H9 (cell line): ENCODE measurements around the gene TMEM163. TPM values are rescaled to one million over a fixed set of nuclear protein-coding genes. Genes with fewer than 3 reads are reported as not detected.

Experiments used
- DNase-seq: peaks from one replicate; pipeline ENCODE4 v3.0.0-alpha.2; 2017
- H2AFZ ChIP-seq: one replicate; pipeline ENCODE4 v1.6.1; 2013; ENCODE audit warnings: mild to moderate bottlenecking, low read length, control low read depth, moderate library complexity
- H2AK5ac ChIP-seq: 2 replicates; pipeline ENCODE4 v1.6.1; 2013; ENCODE audit warnings: low read length, control low read depth, mixed read lengths; ENCODE audit not compliant: insufficient read length
- H2BK120ac ChIP-seq: one replicate; pipeline ENCODE4 v1.6.1; 2013; ENCODE audit warnings: low read depth, mild to moderate bottlenecking, low read length, control low read depth, inconsistent platforms; ENCODE audit not compliant: poor library complexity, severe bottlenecking
- H2BK12ac ChIP-seq: 2 replicates; pipeline ENCODE4 v1.6.1; 2013; ENCODE audit warnings: low read length, control low read depth, mixed read lengths, low read depth; ENCODE audit not compliant: insufficient read length
- H2BK15ac ChIP-seq: 2 replicates; pipeline ENCODE4 v1.6.1; 2013; ENCODE audit warnings: low read depth, low read length, control low read depth
- H2BK20ac ChIP-seq: one replicate; pipeline ENCODE4 v1.6.1; 2013; ENCODE audit warnings: low read depth, mild to moderate bottlenecking, low read length, control low read depth, inconsistent platforms; ENCODE audit not compliant: poor library complexity, severe bottlenecking
- H2BK5ac ChIP-seq: 2 replicates; pipeline ENCODE4 v1.6.1; 2013; ENCODE audit warnings: low read length, control low read depth, mixed read lengths; ENCODE audit not compliant: insufficient read length
- H3K14ac ChIP-seq: 2 replicates; pipeline ENCODE4 v1.6.1; 2013; ENCODE audit warnings: low read length, control low read depth; ENCODE audit not compliant: insufficient read depth
- H3K18ac ChIP-seq: 2 replicates; pipeline ENCODE4 v1.6.1; 2013; ENCODE audit warnings: low read depth, mild to moderate bottlenecking, mixed read lengths, low read length, control low read depth; ENCODE audit not compliant: insufficient read length
- H3K23ac ChIP-seq: 2 replicates; pipeline ENCODE4 v1.6.1; 2013; ENCODE audit warnings: low read length, control low read depth, mixed read lengths, low read depth; ENCODE audit not compliant: insufficient read length
- H3K23me2 ChIP-seq: 2 replicates; pipeline ENCODE4 v1.6.1; 2013; ENCODE audit warnings: low read depth, mild to moderate bottlenecking, mixed read lengths, low read length, control low read depth; ENCODE audit not compliant: insufficient read length, poor library complexity, severe bottlenecking
- H3K27ac ChIP-seq: 2 replicates; pipeline ENCODE4 v1.5.1; 2013; ENCODE audit warnings: low read length, control low read depth, mixed read lengths, low read depth; ENCODE audit not compliant: insufficient read length
- H3K27me3 ChIP-seq: 2 replicates; pipeline ENCODE4 v1.6.1; 2013; ENCODE audit warnings: low read length, control low read depth, inconsistent platforms; ENCODE audit not compliant: insufficient read depth
- H3K4ac ChIP-seq: 2 replicates; pipeline ENCODE4 v1.6.1; 2013; ENCODE audit warnings: low read depth, mild to moderate bottlenecking, control low read depth, inconsistent platforms, low read length, moderate library complexity
- H3K4me1 ChIP-seq: 2 replicates; pipeline ENCODE4 v1.6.1; 2013; ENCODE audit warnings: low read length, control low read depth, inconsistent platforms; ENCODE audit not compliant: insufficient read depth
- H3K4me2 ChIP-seq: 2 replicates; pipeline ENCODE4 v1.6.1; 2013; ENCODE audit warnings: low read length, control low read depth, mixed read lengths; ENCODE audit not compliant: insufficient read length, insufficient read depth
- H3K56ac ChIP-seq: 2 replicates; pipeline ENCODE4 v1.6.1; 2013; ENCODE audit warnings: low read depth, mild to moderate bottlenecking, mixed read lengths, low read length, control low read depth; ENCODE audit not compliant: insufficient read length
- H3K79me1 ChIP-seq: 2 replicates; pipeline ENCODE4 v1.6.1; 2013; ENCODE audit warnings: low read depth, mild to moderate bottlenecking, moderate library complexity, low read length, control low read depth, inconsistent platforms; ENCODE audit not compliant: insufficient read depth, poor library complexity, severe bottlenecking
- H3K79me2 ChIP-seq: 2 replicates; pipeline ENCODE4 v1.6.1; 2013; ENCODE audit warnings: low read length, control low read depth, inconsistent platforms; ENCODE audit not compliant: insufficient read depth
- H3K9ac ChIP-seq: 2 replicates; pipeline ENCODE4 v1.6.1; 2013; ENCODE audit warnings: low read length, control low read depth, mixed read lengths; ENCODE audit not compliant: insufficient read length; ENCODE audit errors: extremely low read depth
- H3K9me3 ChIP-seq: one replicate; pipeline ENCODE4 v1.6.1; 2013; ENCODE audit warnings: low read depth, low read length, inconsistent platforms; ENCODE audit not compliant: control insufficient read depth
- H3T11ph ChIP-seq: one replicate; pipeline ENCODE4 v1.6.1; 2013; ENCODE audit warnings: mild to moderate bottlenecking, low read length, control low read depth, inconsistent platforms
- H4K20me1 ChIP-seq: one replicate; pipeline ENCODE4 v1.6.1; 2013; ENCODE audit not compliant: control insufficient read depth, insufficient read length, insufficient read depth
- H4K5ac ChIP-seq: 2 replicates; pipeline ENCODE4 v1.6.1; 2013; ENCODE audit warnings: low read depth, mild to moderate bottlenecking, mixed read lengths, low read length, control low read depth; ENCODE audit not compliant: insufficient read length
- H4K8ac ChIP-seq: replicated peaks from 2 replicates; pipeline ENCODE4 v1.6.1; 2013; ENCODE audit warnings: low read length, control low read depth, mixed read lengths, low read depth; ENCODE audit not compliant: insufficient read length
- H4K91ac ChIP-seq: 2 replicates; pipeline ENCODE4 v1.6.1; 2013; ENCODE audit warnings: low read depth, mild to moderate bottlenecking, moderate library complexity, mixed read lengths, low read length, control low read depth; ENCODE audit not compliant: insufficient read length
- H3K27ac Mint-ChIP-seq, 3 experiments: 2 replicates in 2 of 3; 3 replicates in 1 of 3; pipeline ENCODE4 v1.8.0; 2020 to 2021; ENCODE audit warnings: mixed read lengths in 3 of 3, mild to moderate bottlenecking in 1 of 3, moderate library complexity in 1 of 3
- H3K27me3 Mint-ChIP-seq: 2 replicates; pipeline ENCODE4 v1.8.0; 2021; ENCODE audit warnings: low read depth, mild to moderate bottlenecking, moderate library complexity, mixed read lengths
- H3K36me3 Mint-ChIP-seq, 3 experiments: 2 replicates in 2 of 3; 3 replicates in 1 of 3; pipeline ENCODE4 v1.8.0; 2020 to 2021; ENCODE audit warnings: low read depth in 3 of 3, mixed read lengths in 3 of 3; ENCODE audit not compliant: insufficient read depth in 1 of 3
- H3K4me1 Mint-ChIP-seq, 2 experiments: 2 replicates each; pipeline ENCODE4 v1.8.0; 2020; ENCODE audit warnings: mixed read lengths in 2 of 2
- H3K4me3 Mint-ChIP-seq, 2 experiments: 2 replicates in 1 of 2; 3 replicates in 1 of 2; pipeline ENCODE4 v1.8.0; 2020 to 2021; ENCODE audit warnings: mild to moderate bottlenecking in 2 of 2, mixed read lengths in 2 of 2, moderate library complexity in 1 of 2
- H3K9me3 Mint-ChIP-seq, 2 experiments: 2 replicates in 1 of 2; 3 replicates in 1 of 2; pipeline ENCODE4 v1.8.0; 2020; ENCODE audit warnings: mild to moderate bottlenecking in 2 of 2, mixed read lengths in 2 of 2, moderate library complexity in 1 of 2
- CTCF ChIP-seq: fragments of 200-600 bp; sonication (generic); conservative IDR thresholded peaks from 3 replicates; pipeline ENCODE4 v1.8.0; 2021; ENCODE audit warnings: antibody characterized with exemption, mild to moderate bottlenecking
- WGBS: extraction: QIAGEN DNeasy Blood & Tissue Kit; methylation state at CpG from one replicate; pipeline ENCODE4 v1.1.7; 2013; ENCODE audit warnings: missing lambda C conversion rate, low lambda C conversion rate, mixed read lengths; ENCODE audit not compliant: insufficient read length; ENCODE audit errors: extremely low coverage; 5-methylcytosine and 5-hydroxymethylcytosine counted together
- total RNA-seq: library from RNA; stranded (reverse); gene quantifications from 2 replicates; pipeline ENCODE4 v1.2.1, GENCODE V29; 2021

Gene TMEM163
- total RNA-seq, 1 experiment from 2014 or later: 0.39 TPM

- Histone ChIP-seq H3K18ac (no peak overlapping the region), H3K27me3 (no peaks in the 10 kb centered on the region), H3K23me2 (no peaks in the 10 kb centered on the region), H3K4me1 (no peaks in the 10 kb centered on the region), H2AK5ac (peak overlapping the region; percentile 62), H2AFZ (no peak overlapping the region), H4K91ac (no peak overlapping the region), H2BK120ac (no peak overlapping the region), H2BK15ac (no peak overlapping the region), H3K4ac (no peak overlapping the region), H3K79me1 (no peaks in the 10 kb centered on the region), H3K14ac (no peak overlapping the region), H2BK5ac (no peak overlapping the region), H3K79me2 (no peaks in the 10 kb centered on the region), H3K9ac (no peak overlapping the region), H4K8ac (no peak overlapping the region), H3K56ac (no peak overlapping the region), H2BK12ac (no peak overlapping the region), H4K5ac (no peak overlapping the region), H3K23ac (no peak overlapping the region), H3K27ac (no peak overlapping the region), H2BK20ac (no peak overlapping the region), H4K20me1 (no peaks in the 10 kb centered on the region), H3K9me3 (no peaks in the 10 kb centered on the region), H3T11ph (no peak overlapping the region), H3K4me2 (no peak overlapping the region)
- Mint-ChIP-seq H3K36me3 (peaks cover 0 to 21% (median 9%) of the 10 kb centered on the region in 3 experiments; a peak in 6 of 7 replicates), H3K4me3 (no peak overlapping the region), H3K27me3 (peaks cover 3% of the 10 kb centered on the region), H3K4me1 (peaks cover 4 to 8% of the 10 kb centered on the region in 2 experiments; a peak in 3 of 4 replicates), H3K27ac (no peak overlapping the region), H3K9me3 (peaks cover 18 to 22% of the 10 kb centered on the region in 2 experiments)
- no peak for DNase-seq
- no CpG with 5 or more reads among the region's 8 CpGs for WGBS
- TF ChIP-seq CTCF: no peak
These were observed 108.8 kb downstream of the TMEM163 start for GRCh38 chr2:134609924-134610513.
